ENCODE data around the gene ZNF688. TPM values are rescaled to one million over a fixed set of nuclear protein-coding genes. Genes with fewer than 3 reads are reported as not detected.

Gene ZNF688
- total RNA-seq = 7.6 TPM

DNA sequence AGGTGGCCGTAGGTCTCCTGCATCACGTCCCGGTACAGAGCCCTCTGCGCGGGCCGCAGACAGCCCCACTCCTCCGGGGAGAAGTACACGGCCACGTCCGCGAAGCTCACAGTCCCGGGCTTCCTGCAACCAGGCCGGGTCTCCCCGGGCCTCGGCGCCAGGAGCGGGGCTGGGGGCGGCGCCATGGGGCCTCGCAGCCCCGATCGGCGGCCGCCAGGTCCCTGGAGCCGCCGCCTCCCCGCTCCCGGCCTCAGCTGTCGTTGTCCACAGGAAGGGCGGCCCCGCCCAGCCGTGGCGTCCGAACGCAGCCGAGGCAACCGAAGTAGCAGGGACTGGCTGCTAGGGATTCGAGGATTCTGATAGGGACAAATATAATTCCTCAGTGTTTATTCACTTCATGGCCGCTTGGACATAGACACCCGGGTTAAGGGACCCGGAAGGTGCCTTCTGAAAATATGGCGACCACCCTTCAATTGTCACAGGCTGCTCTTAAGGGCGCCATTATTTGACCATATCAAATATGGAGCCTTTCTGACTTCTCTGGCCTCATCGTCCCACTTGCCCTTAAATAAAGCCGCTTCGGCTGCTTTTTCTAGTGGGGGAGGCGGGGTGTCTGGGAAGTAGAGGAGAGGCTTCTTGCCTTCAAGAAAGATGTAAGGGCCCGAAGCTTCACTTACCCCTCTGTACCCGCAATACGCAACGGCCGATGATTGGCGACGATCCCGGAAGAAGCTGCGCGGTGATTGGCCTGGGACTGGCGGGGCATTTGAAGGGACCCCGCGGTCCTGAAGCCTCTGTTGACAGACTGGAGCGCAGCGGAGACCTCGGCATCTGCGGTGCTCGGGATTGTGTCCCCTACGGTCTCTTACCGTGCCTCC is at the start of gene ZNF688:
Gene ZNF688 (minus strand): TSS at position 270 of the 878 bp plus-strand sequence. CDS start 85 bp downstream, at position 185.

DNA sequence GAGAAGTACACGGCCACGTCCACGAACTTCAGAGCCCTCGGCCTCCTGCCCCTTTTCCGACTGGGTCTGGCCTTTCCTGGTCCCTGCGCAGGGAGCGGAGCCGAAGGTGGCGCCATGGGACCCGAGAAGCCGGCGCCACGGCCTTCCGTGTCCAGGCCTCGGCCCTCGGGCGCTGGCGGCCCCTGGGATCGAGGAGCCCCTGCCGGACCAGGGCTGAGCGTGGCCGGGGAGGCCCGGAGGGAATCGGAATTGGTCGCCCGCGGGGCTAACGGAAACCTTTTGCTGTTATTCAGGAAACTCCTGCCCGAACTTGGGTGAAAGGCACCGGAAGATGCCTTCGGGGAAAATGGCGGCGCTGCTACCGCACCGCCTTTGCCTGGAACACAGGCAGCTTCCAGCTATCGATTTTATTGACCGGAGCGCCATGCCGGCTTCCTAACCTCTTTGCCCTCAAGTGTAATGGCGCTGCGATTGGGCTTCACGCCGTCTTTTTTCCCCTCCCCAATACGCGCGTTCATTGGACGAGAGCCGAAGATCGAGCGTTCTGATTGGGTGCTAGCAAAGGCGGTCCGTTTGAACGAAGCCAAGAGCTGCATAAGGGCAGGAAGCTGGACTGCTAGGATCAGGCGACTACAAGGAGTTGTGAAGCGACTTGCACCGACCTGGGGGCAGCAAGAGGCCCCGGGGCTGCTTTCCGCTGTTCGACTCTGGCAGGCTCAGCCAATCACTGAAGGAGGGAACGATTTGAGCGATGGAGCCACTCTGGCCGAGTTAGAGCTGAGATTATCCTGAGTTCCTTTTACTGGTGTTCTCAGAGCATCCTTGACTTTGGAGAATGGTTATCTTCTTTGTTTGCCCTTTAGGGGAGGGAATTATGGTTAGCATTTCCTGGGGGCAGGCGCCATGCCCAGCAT is 38.7 kb upstream of the ZNF688 start, which contains the start of gene ZNF689:
Gene ZNF689 (minus strand): TSS at position 464 of the 914 bp plus-strand sequence. CDS start 348 bp downstream, at position 116.

DNA sequence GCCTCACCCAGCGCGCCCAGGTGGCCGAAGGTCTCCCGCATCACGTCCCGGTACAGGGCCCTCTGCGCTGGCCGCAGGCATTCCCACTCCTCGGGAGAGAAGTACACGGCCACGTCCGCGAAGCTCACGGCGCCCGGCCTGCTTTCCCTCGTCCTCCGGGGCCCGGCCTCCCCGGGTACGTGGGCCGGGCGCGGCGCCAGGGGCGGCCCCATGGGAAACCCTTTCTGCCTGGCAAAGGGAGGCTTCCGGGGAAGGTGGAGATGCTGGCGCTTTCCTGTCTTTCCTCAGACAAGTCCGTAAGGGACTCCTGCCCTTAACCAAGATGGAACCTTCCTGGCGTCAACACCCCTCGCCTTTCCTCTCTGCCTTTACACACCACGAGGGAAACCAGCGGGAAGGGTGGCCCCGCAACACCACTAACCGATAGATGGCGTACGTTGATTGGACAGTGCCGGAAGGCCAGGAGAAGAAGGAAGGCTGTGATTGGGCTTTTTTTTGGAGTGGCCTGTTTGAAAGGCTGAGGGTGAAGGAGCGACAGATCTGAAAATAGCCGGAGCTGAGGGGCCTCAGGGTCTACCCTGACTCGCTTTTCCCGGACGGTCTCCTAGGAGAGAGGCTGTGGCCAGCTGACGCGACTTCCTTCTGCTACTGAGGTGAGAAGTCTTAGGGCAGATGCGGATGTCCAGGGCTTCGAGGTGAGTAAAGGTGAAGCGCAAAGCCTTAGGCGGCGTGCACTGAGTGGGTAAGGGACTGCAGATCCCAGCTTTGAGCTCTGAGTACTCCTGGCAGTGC is 14.1 kb upstream of the ZNF688 start, which contains the start of gene ZNF785:
Gene ZNF785 (minus strand): TSS at position 298 of the 792 bp plus-strand sequence. CDS start 86 bp downstream, at position 212.

DNA sequence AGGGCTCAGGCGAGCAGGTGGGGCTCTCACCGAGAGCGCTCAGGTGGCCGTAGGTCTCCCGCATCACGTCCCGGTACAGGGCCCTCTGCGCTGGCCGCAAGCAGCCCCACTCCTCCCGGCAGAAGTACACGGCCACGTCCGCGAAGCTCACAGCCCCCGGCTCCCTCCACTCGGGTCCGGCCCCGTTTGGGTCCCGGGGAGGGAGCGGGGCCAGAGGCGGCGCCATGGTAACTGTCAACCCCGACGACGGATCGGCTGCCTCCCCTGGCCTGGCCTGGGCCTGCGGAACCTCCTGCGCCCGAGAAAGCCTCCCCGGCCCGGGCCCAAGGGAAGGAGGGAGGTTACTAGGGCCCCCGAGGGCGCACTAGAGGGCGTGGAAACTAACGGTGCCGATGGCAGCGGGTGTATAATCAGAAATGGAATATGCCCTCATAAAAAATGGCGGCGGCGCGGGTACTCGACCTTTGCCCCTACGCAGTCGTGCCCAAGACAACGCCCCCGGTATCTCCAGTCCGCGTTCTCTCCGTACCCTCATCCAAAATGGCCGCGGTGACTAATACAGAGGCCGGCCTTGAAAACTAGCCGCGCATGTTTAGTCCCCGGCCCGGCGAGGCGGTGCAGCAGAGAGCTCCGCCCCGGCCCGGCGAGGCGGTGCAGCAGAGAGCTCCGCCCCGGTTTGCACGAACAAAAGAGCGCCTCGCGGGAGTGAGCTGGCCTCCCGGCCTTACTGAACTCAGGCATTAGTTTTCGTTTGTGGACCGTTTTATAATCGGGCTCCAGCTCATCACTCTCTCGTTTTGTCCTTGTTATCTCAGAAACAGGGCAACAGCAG is 13.3 kb downstream of the ZNF688 start, which contains the start of gene ZNF764:
Gene ZNF764 (minus strand): TSS at position 418 of the 832 bp plus-strand sequence. CDS start 192 bp downstream, at position 226.

DNA sequence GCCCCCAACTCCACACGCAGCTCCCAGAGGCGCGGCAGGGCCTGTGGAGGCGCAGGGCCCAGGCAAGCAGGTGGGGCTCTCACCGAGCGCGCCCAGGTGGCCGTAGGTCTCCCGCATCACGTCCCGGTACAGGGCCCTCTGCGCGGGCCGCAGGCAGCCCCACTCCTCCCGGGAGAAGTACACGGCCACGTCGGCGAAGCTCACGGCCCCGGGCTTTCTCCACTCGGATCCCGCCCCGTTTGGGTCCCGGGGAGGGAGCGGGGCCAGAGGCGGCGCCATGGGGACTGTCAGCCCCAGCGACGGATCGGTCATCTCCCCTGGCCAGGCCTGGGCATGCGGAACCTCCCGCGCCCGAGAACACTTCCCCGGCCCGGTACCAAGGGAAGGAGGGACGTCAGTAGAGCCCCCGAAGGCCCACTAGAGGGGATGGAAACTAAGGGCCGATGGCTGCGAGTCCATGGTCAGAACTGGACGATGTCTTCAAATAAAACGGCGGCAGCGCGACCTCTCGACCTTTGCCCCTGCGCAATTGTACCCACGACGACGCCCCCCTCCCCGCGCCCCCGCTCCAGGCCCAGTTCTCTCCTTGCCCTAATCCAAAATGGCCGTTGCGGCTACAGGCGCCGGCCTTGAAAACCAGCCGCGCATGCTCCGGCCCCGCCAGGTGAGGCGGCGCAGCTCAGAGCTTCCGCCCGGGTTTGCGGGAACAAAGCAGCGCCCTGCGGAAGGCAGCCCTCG is 37.0 kb downstream of the ZNF688 start, which contains the start of gene ZNF747:
Gene ZNF747 (minus strand): TSS at position 491 of the 738 bp plus-strand sequence. CDS start 179 bp downstream, at position 312.

DNA sequence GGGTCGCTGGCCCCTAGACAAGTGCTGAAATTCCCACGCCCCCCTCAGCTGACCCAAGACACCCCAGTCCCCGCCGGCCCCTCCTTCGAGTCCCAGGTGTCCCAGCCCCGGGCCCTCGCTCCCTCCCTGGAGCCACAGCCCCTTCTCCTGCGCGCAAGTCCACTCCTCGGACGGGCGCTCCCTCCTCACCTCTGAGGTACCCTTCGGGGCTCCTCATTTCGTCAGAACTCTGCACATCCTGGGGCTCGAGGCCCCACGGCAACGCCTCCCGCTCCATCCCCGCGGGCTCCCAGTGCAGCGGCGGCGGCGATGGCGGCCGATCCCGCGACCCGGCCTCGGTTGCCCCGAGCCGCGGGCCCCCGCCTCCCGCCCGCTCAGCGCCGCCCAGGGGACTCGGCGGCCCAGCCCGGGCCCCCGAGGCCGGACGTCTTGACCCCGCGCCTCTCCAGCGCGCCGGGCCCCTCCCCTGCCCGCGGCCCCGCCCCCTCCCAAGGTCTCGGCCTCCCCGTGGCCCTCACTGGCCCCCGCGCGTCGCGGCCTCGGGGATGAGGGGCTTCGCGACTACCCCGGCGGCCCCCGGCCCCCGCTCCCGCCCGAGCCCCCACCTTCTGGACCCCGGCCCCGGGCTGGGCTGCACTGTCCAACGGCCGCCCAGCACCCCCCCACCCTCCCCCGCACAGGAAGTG is 45.2 kb downstream of the ZNF688 start, which contains the start of gene ZNF768:
Gene ZNF768 (minus strand): TSS at position 430 of the 686 bp plus-strand sequence. CDS start 153 bp downstream, at position 277.

Small RNA genes within 50 kb of the gene (small RNA-seq; reads per million reads assigned to genes)
- gene AC093249.4 = not detected

Other genes starting within 250 kb of the ZNF688 start
- gene CD2BP2, start 216.4 kb downstream of the ZNF688 start, total RNA-seq = 39.9 TPM
- 27.0 TPM for gene TBC1D10B, start 201.2 kb downstream of the ZNF688 start, total RNA-seq
- not detected for gene MYL11, start 196.9 kb downstream of the ZNF688 start, total RNA-seq
- 1.2 TPM for gene SEPTIN1, start 189.2 kb downstream of the ZNF688 start, total RNA-seq
- gene ZNF48, start 176.3 kb downstream of the ZNF688 start, total RNA-seq = 29.3 TPM
- 10.4 TPM for gene ZNF771, start 164.1 kb downstream of the ZNF688 start, total RNA-seq
- 25.4 TPM for gene DCTPP1, start 141.7 kb downstream of the ZNF688 start, total RNA-seq
- gene SEPHS2, start 125.8 kb downstream of the ZNF688 start, total RNA-seq = 13.8 TPM
- gene ITGAL, start 99.0 kb downstream of the ZNF688 start, total RNA-seq = 1.2 TPM
- gene ZNF768, start 45.1 kb downstream of the ZNF688 start, total RNA-seq = 26.5 TPM
- gene ZNF747, start 36.9 kb downstream of the ZNF688 start, total RNA-seq = 12.2 TPM
- gene ZNF764, start 13.3 kb downstream of the ZNF688 start, total RNA-seq = 9.2 TPM
- 21.2 TPM for gene ZNF785, start 14.0 kb upstream of the ZNF688 start, total RNA-seq
- 12.0 TPM for gene ZNF689, start 38.7 kb upstream of the ZNF688 start, total RNA-seq
- 9.0 TPM for gene PRR14, start 79.2 kb upstream of the ZNF688 start, total RNA-seq
- gene FBRS, start 86.7 kb upstream of the ZNF688 start, total RNA-seq = 18.2 TPM
- gene SRCAP, start 127.5 kb upstream of the ZNF688 start, total RNA-seq = 24.0 TPM
- 15.0 TPM for gene PHKG2, start 176.7 kb upstream of the ZNF688 start, total RNA-seq
- 8.8 TPM for gene CFAP119, start 190.3 kb upstream of the ZNF688 start, total RNA-seq
- 94.8 TPM for gene RNF40, start 190.6 kb upstream of the ZNF688 start, total RNA-seq
- gene ZNF629, start 215.5 kb upstream of the ZNF688 start, total RNA-seq = 13.6 TPM

Data from diencephalon (tissue), 1 donor.